ENCODE results near the gene ARPP21. TPM values are rescaled to one million over a fixed set of nuclear protein-coding genes. Genes with fewer than 3 reads are reported as not detected.
A peak's percentile ranks its signal among the peaks of the same experiment; 100 is the strongest.

The ARPP21 gene
- total RNA-seq, 1 donor from 2014 or later, result 3.5 TPM

DNA sequence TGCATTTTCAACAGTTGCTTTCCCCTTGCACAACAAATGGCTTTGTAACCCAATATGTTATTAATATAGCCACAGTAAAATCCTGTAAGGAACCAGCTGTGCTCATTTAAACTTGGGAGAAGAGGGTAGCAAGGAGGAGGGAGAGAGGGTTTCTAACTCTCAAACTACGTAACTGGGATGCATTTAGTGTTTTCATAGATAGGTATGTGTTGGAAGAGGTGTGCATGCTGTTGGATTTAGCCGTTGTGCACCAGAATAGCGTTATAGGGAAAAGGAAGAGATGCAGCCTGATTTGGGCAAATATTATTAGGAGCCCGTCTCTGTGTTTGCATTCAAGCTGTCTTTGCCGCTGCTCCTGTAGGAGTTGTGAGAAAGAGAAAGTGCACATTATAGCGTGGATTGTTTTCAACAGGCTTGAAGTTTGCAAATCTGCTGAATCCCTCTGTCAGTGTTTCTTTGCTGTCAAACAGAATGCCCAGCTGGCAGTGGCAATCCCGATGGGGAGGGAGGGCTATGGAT lies 39.4 kb downstream of the ARPP21 start:
- peak overlapping the region; percentile 24 for H3K4me3 Mint-ChIP-seq
- no peaks in the 10 kb centered on the region for H3K9me3 Mint-ChIP-seq
- H3K27me3 Mint-ChIP-seq, result peaks cover 33% of the 10 kb centered on the region
- no peak for DNase-seq (ENCODE audit: extremely low spot score, unreplicated experiment)
- no peak overlapping the region for H3K27ac Mint-ChIP-seq
- no peaks in the 10 kb centered on the region for H3K36me3 Mint-ChIP-seq
- no peaks in the 10 kb centered on the region for H3K4me1 Mint-ChIP-seq (ENCODE audit: unreplicated experiment)
- TF ChIP-seq CTCF (conservative IDR thresholded peaks at IDR 0.05), result no peak

GRCh38 chr3:35679409-35680080 lies 40.2 kb downstream of the ARPP21 start:
- H3K27me3 Mint-ChIP-seq, result peaks cover 33% of the 10 kb centered on the region
- H3K4me1 Mint-ChIP-seq (ENCODE audit: unreplicated experiment), result no peaks in the 10 kb centered on the region
- H3K36me3 Mint-ChIP-seq, result no peaks in the 10 kb centered on the region
- no peak for DNase-seq (ENCODE audit: extremely low spot score, unreplicated experiment)
- no peak for TF ChIP-seq CTCF (conservative IDR thresholded peaks at IDR 0.05)
- no peak overlapping the region for H3K27ac Mint-ChIP-seq
- no peak overlapping the region for H3K4me3 Mint-ChIP-seq
- H3K9me3 Mint-ChIP-seq, result no peaks in the 10 kb centered on the region

GRCh38 chr3:35680866-35681650 lies 41.7 kb downstream of the ARPP21 start:
- no peak for TF ChIP-seq CTCF (conservative IDR thresholded peaks at IDR 0.05)
- Mint-ChIP-seq H3K4me3 (no peak overlapping the region), H3K9me3 (no peaks in the 10 kb centered on the region), H3K36me3 (no peaks in the 10 kb centered on the region), H3K27me3 (peaks cover 39% of the 10 kb centered on the region), H3K4me1 (ENCODE audit: unreplicated experiment) (no peaks in the 10 kb centered on the region), H3K27ac (no peak overlapping the region)
- DNase-seq (ENCODE audit: extremely low spot score, unreplicated experiment), result no peak

- H3K27me3 Mint-ChIP-seq, result peaks cover 32% of the 10 kb centered on the region
- H3K4me3 Mint-ChIP-seq, result no peak overlapping the region
- no peaks in the 10 kb centered on the region for H3K9me3 Mint-ChIP-seq
- TF ChIP-seq CTCF (conservative IDR thresholded peaks at IDR 0.05), result no peak
- no peak for DNase-seq (ENCODE audit: extremely low spot score, unreplicated experiment)
- H3K4me1 Mint-ChIP-seq (ENCODE audit: unreplicated experiment), result no peaks in the 10 kb centered on the region
- no peaks in the 10 kb centered on the region for H3K36me3 Mint-ChIP-seq
- no peak overlapping the region for H3K27ac Mint-ChIP-seq
These were observed 45.8 kb downstream of the ARPP21 start for GRCh38 chr3:35685153-35685552.

DNA sequence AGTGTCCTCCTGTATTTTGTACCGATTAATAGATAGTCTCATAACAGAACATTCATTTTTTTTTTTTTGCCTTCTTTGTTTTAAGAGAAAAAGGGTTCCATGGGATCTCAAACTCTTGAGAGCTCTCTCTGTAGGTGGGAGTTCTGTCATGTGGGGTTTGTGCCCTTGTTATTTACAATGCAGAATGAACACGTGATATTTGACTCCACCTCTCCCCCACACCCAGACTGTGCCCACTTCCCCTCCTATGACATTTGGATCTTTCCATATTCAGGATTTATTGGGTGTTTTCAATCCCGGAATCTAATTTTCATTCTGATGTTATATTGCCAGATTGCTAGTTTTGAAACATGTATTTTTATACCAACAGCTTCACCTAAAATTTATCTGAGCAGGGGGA lies 49.5 kb downstream of the ARPP21 start:
- Mint-ChIP-seq H3K36me3 (no peaks in the 10 kb centered on the region), H3K4me1 (ENCODE audit: unreplicated experiment) (no peaks in the 10 kb centered on the region), H3K27me3 (peaks cover 10% of the 10 kb centered on the region), H3K27ac (no peak overlapping the region), H3K4me3 (no peak overlapping the region), H3K9me3 (no peaks in the 10 kb centered on the region)
- no peak for DNase-seq (ENCODE audit: extremely low spot score, unreplicated experiment)
- TF ChIP-seq CTCF (conservative IDR thresholded peaks at IDR 0.05), result no peak

Data from type B pancreatic cell (in vitro differentiated cells).